ENCODE results near the gene CELF3.

DNA sequence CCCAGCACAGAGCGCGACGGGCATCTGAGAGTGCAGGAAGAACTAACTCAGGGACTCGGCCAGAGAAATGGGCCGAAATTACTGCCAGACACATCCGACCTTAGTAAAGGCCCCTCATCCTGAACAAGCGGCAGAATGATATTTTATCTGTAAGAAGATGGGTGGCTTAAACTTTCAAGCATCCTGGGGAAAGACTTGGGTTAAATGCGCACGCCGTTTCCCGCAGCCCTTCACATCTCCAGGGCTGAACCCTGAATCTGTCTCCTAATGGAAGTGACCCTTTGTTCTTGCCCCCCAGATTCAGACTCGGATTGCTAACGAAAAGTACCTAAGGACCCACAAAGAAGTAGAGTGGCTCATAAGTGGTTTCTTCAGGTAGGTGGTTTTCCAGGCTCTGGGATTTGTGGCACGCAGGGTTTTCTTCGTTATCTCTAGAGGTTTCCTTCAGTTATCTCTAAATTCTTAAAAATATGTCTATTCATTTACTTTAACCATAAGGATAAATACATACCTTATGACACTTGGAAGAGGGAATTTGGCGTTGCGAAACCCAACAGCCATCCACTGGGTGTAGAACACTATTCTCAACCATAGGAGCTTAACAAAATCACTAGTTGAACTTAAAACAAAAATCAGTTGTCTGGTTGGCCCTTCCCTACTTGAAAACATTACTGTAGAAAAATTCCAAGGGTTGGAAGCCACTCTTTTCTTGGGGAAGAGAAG, 5.3 kb upstream of the CELF3 start:
- TF ChIP-seq NFYB (CRISPR knock-in tag; conservative IDR thresholded peaks at IDR 0.05; ENCODE audit: low read depth) = no peak
- no peak for TF ChIP-seq CTCF (IDR thresholded peaks at IDR 0.05)
- no peak for TF ChIP-seq FOXP4 (CRISPR knock-in tag; IDR thresholded peaks at IDR 0.05)
- no peak for TF ChIP-seq ZBTB21 (CRISPR knock-in tag; IDR thresholded peaks at IDR 0.05; ENCODE audit: borderline replicate concordance)
- TF ChIP-seq RELA (CRISPR knock-in tag; IDR thresholded peaks at IDR 0.05; ENCODE audit: borderline replicate concordance) = no peak
- no peak for TF ChIP-seq ATF2 (CRISPR knock-in tag; IDR thresholded peaks at IDR 0.05; ENCODE audit: borderline replicate concordance, low read depth)
- no peak for TF ChIP-seq PRRX2 (CRISPR knock-in tag; IDR thresholded peaks at IDR 0.05)
- TF ChIP-seq JUN (CRISPR knock-in tag; IDR thresholded peaks at IDR 0.05) = no peak
- TF ChIP-seq ZNF416 (CRISPR knock-in tag; IDR thresholded peaks at IDR 0.05) = no peak
- TF ChIP-seq CREB1 (CRISPR knock-in tag; IDR thresholded peaks at IDR 0.05) = no peak
